SK-N-SH treated with all-trans-retinoic acid at 6 μM for 48 hours (cell line): ENCODE measurements around the gene ABO.

Experiments used
- ATAC-seq: fragments of 200-7000 bp; cut with Tn5 transposase; 3 replicates; pipeline ENCODE4 v1.9.1; 2020; ENCODE audit warnings: mild to moderate bottlenecking, moderate library complexity
- ARNTL ChIP-seq: fragments of 450-650 bp; formaldehyde crosslinking; IDR thresholded peaks from 2 replicates; pipeline ENCODE4 v1.5.0; 2020; ENCODE audit warnings: low read depth, mild to moderate bottlenecking, moderate library complexity, borderline replicate concordance
- BACH2 ChIP-seq: fragments of 250-450 bp; sonication (Bioruptor Pico); IDR thresholded peaks from 2 replicates; pipeline ENCODE4 v1.9.0; 2021; ENCODE audit warnings: mild to moderate bottlenecking, borderline replicate concordance
- CSDC2 ChIP-seq: fragments of 250-450 bp; sonication (Bioruptor Pico); IDR thresholded peaks from 2 replicates; pipeline ENCODE4 v1.5.0; 2020; ENCODE audit warnings: mild to moderate bottlenecking, moderate library complexity
- ESRRG ChIP-seq: fragments of 250-450 bp; sonication (Bioruptor Pico); IDR thresholded peaks from 2 replicates; pipeline ENCODE4 v1.6.1; 2021; ENCODE audit warnings: mild to moderate bottlenecking
- GLIS3 ChIP-seq: fragments of 250-450 bp; sonication (Bioruptor Pico); IDR thresholded peaks from 2 replicates; pipeline ENCODE4 v1.5.0; 2020; ENCODE audit warnings: mild to moderate bottlenecking, moderate library complexity
- POU6F1 ChIP-seq: fragments of 250-450 bp; sonication (Bioruptor Pico); IDR thresholded peaks from 2 replicates; pipeline ENCODE4 v1.8.0; 2021; ENCODE audit warnings: low read depth, mild to moderate bottlenecking, moderate library complexity, borderline replicate concordance
- PPARA ChIP-seq: fragments of 250-450 bp; sonication (Bioruptor Pico); IDR thresholded peaks from 2 replicates; pipeline ENCODE4 v1.5.0; 2020; ENCODE audit warnings: mild to moderate bottlenecking, borderline replicate concordance
- RARB ChIP-seq: fragments of 250-450 bp; sonication (Bioruptor Pico); IDR thresholded peaks from 2 replicates; pipeline ENCODE4 v1.8.0; 2021; ENCODE audit warnings: mild to moderate bottlenecking, moderate library complexity
- SNAI2 ChIP-seq: fragments of 250-450 bp; sonication (Bioruptor Pico); IDR thresholded peaks from 2 replicates; pipeline ENCODE4 v1.5.0; 2020; ENCODE audit warnings: mild to moderate bottlenecking, moderate library complexity
- TCF4 ChIP-seq: fragments of 250-450 bp; sonication (Bioruptor Pico); IDR thresholded peaks from 2 replicates; pipeline ENCODE4 v1.8.0; 2021; ENCODE audit warnings: mild to moderate bottlenecking, moderate library complexity, borderline replicate concordance
- TOX ChIP-seq: fragments of 250-450 bp; sonication (Bioruptor Pico); IDR thresholded peaks from 2 replicates; pipeline ENCODE4 v1.8.0; 2021; ENCODE audit warnings: mild to moderate bottlenecking, moderate library complexity, borderline replicate concordance
- ZC3H10 ChIP-seq: fragments of 250-450 bp; sonication (Bioruptor Pico); IDR thresholded peaks from 2 replicates; pipeline ENCODE4 v1.5.1; 2021; ENCODE audit warnings: mild to moderate bottlenecking, moderate library complexity
- ZFP30 ChIP-seq: fragments of 450-650 bp; formaldehyde crosslinking; IDR thresholded peaks from 2 replicates; pipeline ENCODE4 v1.5.0; 2022; ENCODE audit warnings: mild to moderate bottlenecking, moderate library complexity
- ZNF565 ChIP-seq: fragments of 450-650 bp; formaldehyde crosslinking; conservative IDR thresholded peaks from 2 replicates; pipeline ENCODE4 v1.5.0; 2020; ENCODE audit warnings: low read depth, mild to moderate bottlenecking, moderate library complexity
- TF ChIP-seq, protein P1 (sequence below): fragments of 250-450 bp; sonication (Bioruptor Pico); IDR thresholded peaks from 2 replicates; pipeline ENCODE4 v1.8.0; 2020; ENCODE audit warnings: mild to moderate bottlenecking, moderate library complexity, borderline replicate concordance
- TF ChIP-seq, protein P2 (sequence below): fragments of 250-450 bp; sonication (Bioruptor Pico); IDR thresholded peaks from 2 replicates; pipeline ENCODE4 v1.5.0; 2020; ENCODE audit warnings: mild to moderate bottlenecking, moderate library complexity
- TF ChIP-seq, protein P3 (sequence below): fragments of 250-450 bp; sonication (Bioruptor Pico); IDR thresholded peaks from 2 replicates; pipeline ENCODE4 v1.5.1; 2020; ENCODE audit warnings: low read depth, mild to moderate bottlenecking, moderate library complexity

Gene ABO

GRCh38 chr9:133242991-133243390 is 32.0 kb downstream of the ABO start:
- TF ChIP-seq GLIS3 (no peak), BACH2 (CRISPR knock-in tag) (no peak)
- ATAC-seq: no peak

- TF ChIP-seq GLIS3 (no peak), CSDC2 (CRISPR knock-in tag) (no peak), RARB (no peak), ESRRG (CRISPR knock-in tag) (no peak), POU6F1 (no peak), ZC3H10 (CRISPR knock-in tag) (no peak), ARNTL (CRISPR knock-in tag) (no peak), ZFP30 (CRISPR knock-in tag) (no peak), PPARA (CRISPR knock-in tag) (no peak), TOX (no peak), SNAI2 (CRISPR knock-in tag) (no peak), ZNF565 (CRISPR knock-in tag) (no peak)
- TF ChIP-seq, protein P1, sequence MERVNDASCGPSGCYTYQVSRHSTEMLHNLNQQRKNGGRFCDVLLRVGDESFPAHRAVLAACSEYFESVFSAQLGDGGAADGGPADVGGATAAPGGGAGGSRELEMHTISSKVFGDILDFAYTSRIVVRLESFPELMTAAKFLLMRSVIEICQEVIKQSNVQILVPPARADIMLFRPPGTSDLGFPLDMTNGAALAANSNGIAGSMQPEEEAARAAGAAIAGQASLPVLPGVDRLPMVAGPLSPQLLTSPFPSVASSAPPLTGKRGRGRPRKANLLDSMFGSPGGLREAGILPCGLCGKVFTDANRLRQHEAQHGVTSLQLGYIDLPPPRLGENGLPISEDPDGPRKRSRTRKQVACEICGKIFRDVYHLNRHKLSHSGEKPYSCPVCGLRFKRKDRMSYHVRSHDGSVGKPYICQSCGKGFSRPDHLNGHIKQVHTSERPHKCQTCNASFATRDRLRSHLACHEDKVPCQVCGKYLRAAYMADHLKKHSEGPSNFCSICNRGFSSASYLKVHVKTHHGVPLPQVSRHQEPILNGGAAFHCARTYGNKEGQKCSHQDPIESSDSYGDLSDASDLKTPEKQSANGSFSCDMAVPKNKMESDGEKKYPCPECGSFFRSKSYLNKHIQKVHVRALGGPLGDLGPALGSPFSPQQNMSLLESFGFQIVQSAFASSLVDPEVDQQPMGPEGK: no peak
- TF ChIP-seq, protein P2, sequence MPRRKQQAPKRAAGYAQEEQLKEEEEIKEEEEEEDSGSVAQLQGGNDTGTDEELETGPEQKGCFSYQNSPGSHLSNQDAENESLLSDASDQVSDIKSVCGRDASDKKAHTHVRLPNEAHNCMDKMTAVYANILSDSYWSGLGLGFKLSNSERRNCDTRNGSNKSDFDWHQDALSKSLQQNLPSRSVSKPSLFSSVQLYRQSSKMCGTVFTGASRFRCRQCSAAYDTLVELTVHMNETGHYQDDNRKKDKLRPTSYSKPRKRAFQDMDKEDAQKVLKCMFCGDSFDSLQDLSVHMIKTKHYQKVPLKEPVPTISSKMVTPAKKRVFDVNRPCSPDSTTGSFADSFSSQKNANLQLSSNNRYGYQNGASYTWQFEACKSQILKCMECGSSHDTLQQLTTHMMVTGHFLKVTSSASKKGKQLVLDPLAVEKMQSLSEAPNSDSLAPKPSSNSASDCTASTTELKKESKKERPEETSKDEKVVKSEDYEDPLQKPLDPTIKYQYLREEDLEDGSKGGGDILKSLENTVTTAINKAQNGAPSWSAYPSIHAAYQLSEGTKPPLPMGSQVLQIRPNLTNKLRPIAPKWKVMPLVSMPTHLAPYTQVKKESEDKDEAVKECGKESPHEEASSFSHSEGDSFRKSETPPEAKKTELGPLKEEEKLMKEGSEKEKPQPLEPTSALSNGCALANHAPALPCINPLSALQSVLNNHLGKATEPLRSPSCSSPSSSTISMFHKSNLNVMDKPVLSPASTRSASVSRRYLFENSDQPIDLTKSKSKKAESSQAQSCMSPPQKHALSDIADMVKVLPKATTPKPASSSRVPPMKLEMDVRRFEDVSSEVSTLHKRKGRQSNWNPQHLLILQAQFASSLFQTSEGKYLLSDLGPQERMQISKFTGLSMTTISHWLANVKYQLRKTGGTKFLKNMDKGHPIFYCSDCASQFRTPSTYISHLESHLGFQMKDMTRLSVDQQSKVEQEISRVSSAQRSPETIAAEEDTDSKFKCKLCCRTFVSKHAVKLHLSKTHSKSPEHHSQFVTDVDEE (CRISPR knock-in tag): no peak
- TF ChIP-seq, protein P3, sequence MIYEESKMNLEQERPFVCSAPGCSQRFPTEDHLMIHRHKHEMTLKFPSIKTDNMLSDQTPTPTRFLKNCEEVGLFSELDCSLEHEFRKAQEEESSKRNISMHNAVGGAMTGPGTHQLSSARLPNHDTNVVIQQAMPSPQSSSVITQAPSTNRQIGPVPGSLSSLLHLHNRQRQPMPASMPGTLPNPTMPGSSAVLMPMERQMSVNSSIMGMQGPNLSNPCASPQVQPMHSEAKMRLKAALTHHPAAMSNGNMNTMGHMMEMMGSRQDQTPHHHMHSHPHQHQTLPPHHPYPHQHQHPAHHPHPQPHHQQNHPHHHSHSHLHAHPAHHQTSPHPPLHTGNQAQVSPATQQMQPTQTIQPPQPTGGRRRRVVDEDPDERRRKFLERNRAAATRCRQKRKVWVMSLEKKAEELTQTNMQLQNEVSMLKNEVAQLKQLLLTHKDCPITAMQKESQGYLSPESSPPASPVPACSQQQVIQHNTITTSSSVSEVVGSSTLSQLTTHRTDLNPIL (CRISPR knock-in tag): no peak
- ATAC-seq: no peak
Measured at GRCh38 chr9:133242241-133242640, 32.8 kb downstream of the ABO start.

DNA sequence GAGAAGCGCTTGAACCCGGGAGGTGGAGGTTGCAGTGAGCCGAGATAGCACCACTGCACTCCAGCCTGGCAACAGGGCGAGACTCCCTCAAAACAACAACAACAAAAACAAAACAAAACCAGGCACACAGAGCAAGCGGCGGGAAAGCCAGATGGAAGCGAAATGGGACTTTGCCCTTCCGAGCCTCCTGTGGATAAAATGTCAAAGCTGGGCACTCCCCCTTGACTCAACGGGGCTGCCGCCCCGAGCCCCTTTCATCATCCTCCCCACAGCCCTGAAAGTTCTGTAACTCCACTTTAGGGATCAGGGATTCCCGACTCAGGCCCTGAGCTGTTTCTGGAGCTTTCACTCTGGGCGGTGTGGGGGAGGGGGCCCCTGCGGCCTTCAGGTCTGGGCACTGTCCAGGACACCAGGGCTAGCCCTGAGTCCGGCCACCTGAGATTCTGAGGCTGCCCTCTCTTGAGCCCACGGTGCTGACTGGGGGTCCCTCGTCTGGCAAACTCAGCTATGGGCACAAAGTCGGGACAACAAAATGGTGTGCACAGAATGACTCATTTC is 35.4 kb downstream of the ABO start:
- TF ChIP-seq POU6F1 (no peak), PPARA (CRISPR knock-in tag) (no peak), GLIS3 (no peak), TCF4 (CRISPR knock-in tag) (no peak)
- TF ChIP-seq, protein P1: no peak
- no peak for ATAC-seq
